T1000 (cell line): ENCODE measurements around the gene GNB2.

ENCODE experiments used
- DNase-seq: peaks from one replicate; lab custom pipeline; 2025; ENCODE audit warnings: mixed read lengths; lab: John Stamatoyannopoulos, UW

GNB2 gene

GRCh38 chr7:100681491-100682227 lies 8.1 kb downstream of the GNB2 start:
- DNase-seq, result no peak

- peak; percentile 24 for DNase-seq
Observed at GRCh38 chr7:100682228-100682741, 8.7 kb downstream of the GNB2 start.

GRCh38 chr7:100682991-100683658 lies 9.6 kb downstream of the GNB2 start:
- DNase-seq, result no peak

GRCh38 chr7:100683659-100684533 lies 10.4 kb downstream of the GNB2 start:
- DNase-seq, result no peak

- no peak for DNase-seq
Observed at GRCh38 chr7:100684534-100685042, 11.0 kb downstream of the GNB2 start.

- no peak for DNase-seq
Observed at GRCh38 chr7:100685049-100685605, 11.6 kb downstream of the GNB2 start.

- DNase-seq, result no peak
Observed at GRCh38 chr7:100685631-100686145, 12.1 kb downstream of the GNB2 start.

- DNase-seq, result no peak
Observed at GRCh38 chr7:100686201-100686821, 12.8 kb downstream of the GNB2 start.

GRCh38 chr7:100686822-100687211 lies 13.3 kb downstream of the GNB2 start:
- DNase-seq, result no peak

GRCh38 chr7:100687261-100687660 lies 13.7 kb downstream of the GNB2 start:
- DNase-seq, result no peak

GRCh38 chr7:100687751-100688300 lies 14.3 kb downstream of the GNB2 start:
- DNase-seq, result no peak

- no peak for DNase-seq
Observed at GRCh38 chr7:100688326-100688860, 14.9 kb downstream of the GNB2 start.

GRCh38 chr7:100689230-100690135 lies 15.9 kb downstream of the GNB2 start:
- no peak for DNase-seq

- peak; percentile 38 for DNase-seq
Observed at GRCh38 chr7:100691676-100692577, 18.4 kb downstream of the GNB2 start.

- no peak for DNase-seq
Observed at GRCh38 chr7:100692578-100692961, 19.0 kb downstream of the GNB2 start.

- DNase-seq, result no peak
Observed at GRCh38 chr7:100693312-100694097, 20.0 kb downstream of the GNB2 start.

- no peak for DNase-seq
Observed at GRCh38 chr7:100694098-100694745, 20.7 kb downstream of the GNB2 start, which contains the start of gene GIGYF1. Gene GIGYF1 (minus strand): TSS chr7:100694250. CDS start chr7:100688238, 6,012 bp downstream.
